GM12878 (cell line): Measurements from ENCODE around the gene MGAT2. TPM values are rescaled to one million over a fixed set of nuclear protein-coding genes. Genes with fewer than 3 reads are reported as not detected.

ENCODE experiments used
- ATAC-seq: fragments of 200-7000 bp; cut with Tn5 transposase; 3 replicates; pipeline ENCODE4 v1.9.1; 2020; ENCODE audit warnings: mild to moderate bottlenecking, moderate library complexity
- BruUV-seq: library from RNA; stranded (reverse); fragments of 400-500 nt; replicated peaks from 2 replicates; lab custom pipeline; 2021; lab: Mats Ljungman, UMichigan
- CTCF ChIA-PET: fragments of 300-600 bp; sonication (Branson Sonifier 250); formaldehyde crosslinking; extraction: SDS; loops from one replicate; lab custom pipeline; 2021; ENCODE audit warnings: inconsistent platforms; lab: Yijun Ruan, JAX
- POLR2A ChIA-PET: fragments of 350-600 bp; formaldehyde crosslinking; extraction: SDS; loops from one replicate; lab custom pipeline; 2021; ENCODE audit warnings: inconsistent platforms; lab: Charles Lee
- RAD21 ChIA-PET: fragments of 300-600 bp; sonication (Branson Sonifier 250); formaldehyde crosslinking; loops from one replicate; lab custom pipeline; 2023; ENCODE audit warnings: antibody characterized with exemption; ENCODE audit not compliant: unreplicated experiment; lab: Charles Lee
- SMC1A ChIA-PET: fragments of 300-600 bp; sonication (Branson Sonifier 250); formaldehyde crosslinking; loops from one replicate; lab custom pipeline; 2023; ENCODE audit not compliant: unreplicated experiment, uncharacterized antibody; lab: Charles Lee
- DNase-seq: peaks from one replicate; pipeline ENCODE4 v3.0.0-alpha.2; 2011; ENCODE audit warnings: low read depth, low spot score
- FAIRE-seq: peaks from 3 replicates; lab custom pipeline; 2011; peaks lifted over from hg19 to GRCh38; lab: Jason Lieb, UNC
- H2AFZ ChIP-seq: 2 replicates; pipeline ENCODE4 v1.6.0; 2011; ENCODE audit warnings: low read depth, low read length, control low read depth; ENCODE audit not compliant: control insufficient read depth
- H3K27ac ChIP-seq: 2 replicates; pipeline ENCODE4 v1.5.1; 2011; ENCODE audit warnings: control low read depth; ENCODE audit not compliant: control insufficient read depth, insufficient read depth
- H3K27me3 ChIP-seq, 2 experiments: replicated peaks in 1 of 2; 2 replicates each; pipeline versions ENCODE4 v1.6.0 to v1.6.1; 2011; ENCODE audit warnings: low read length in 1 of 2; ENCODE audit not compliant: control insufficient read depth in 2 of 2, insufficient read depth in 2 of 2
- H3K36me3 ChIP-seq, 2 experiments: 2 replicates each; pipeline ENCODE4 v1.5.1; 2011; ENCODE audit warnings: low read length in 1 of 2; ENCODE audit not compliant: control insufficient read depth in 2 of 2, insufficient read depth in 2 of 2
- H3K4me1 ChIP-seq: 2 replicates; pipeline ENCODE4 v1.6.1; 2011; ENCODE audit warnings: mild to moderate bottlenecking, low read length, moderate library complexity, mixed read lengths; ENCODE audit not compliant: control insufficient read depth, insufficient read depth
- H3K4me2 ChIP-seq: 2 replicates; pipeline ENCODE4 v1.6.0; 2011; ENCODE audit warnings: control low read depth; ENCODE audit not compliant: control insufficient read depth, insufficient read depth
- H3K4me3 ChIP-seq: fragments of 200-600 bp; sonication (generic); 2 replicates; pipeline ENCODE4 v1.5.1; 2016
- H3K79me2 ChIP-seq: 2 replicates; pipeline ENCODE4 v1.6.0; 2011; ENCODE audit warnings: low read length; ENCODE audit not compliant: control insufficient read depth, insufficient read depth
- H3K9ac ChIP-seq: 2 replicates; pipeline ENCODE4 v1.8.0; 2011; ENCODE audit warnings: low read length, control low read depth, mixed read lengths; ENCODE audit not compliant: control insufficient read depth, insufficient read depth
- H3K9me3 ChIP-seq: replicated peaks from 3 replicates; pipeline ENCODE4 v1.5.1; 2011; ENCODE audit warnings: mild to moderate bottlenecking, low read length; ENCODE audit not compliant: control insufficient read depth, insufficient read depth
- H4K20me1 ChIP-seq: 2 replicates; pipeline ENCODE4 v1.6.0; 2011; ENCODE audit not compliant: control insufficient read depth, insufficient read depth
- BCL11A ChIP-seq: IDR thresholded peaks from 2 replicates; pipeline ENCODE4 v1.6.1; 2011; ENCODE audit warnings: low read depth, low read length
- DPF2 ChIP-seq: fragments of 450-650 bp; IDR thresholded peaks from 2 replicates; pipeline ENCODE4 v1.6.1; 2017; ENCODE audit warnings: mild to moderate bottlenecking
- JUNB ChIP-seq: IDR thresholded peaks from 2 replicates; pipeline ENCODE4 v1.6.1; 2016; ENCODE audit warnings: antibody characterized with exemption, mild to moderate bottlenecking
- NFIC ChIP-seq: IDR thresholded peaks from 2 replicates; pipeline ENCODE4 v1.6.1; 2012; ENCODE audit warnings: low read depth, mild to moderate bottlenecking, inconsistent platforms, low read length, moderate library complexity
- POU2F2 ChIP-seq: IDR thresholded peaks from 3 replicates; pipeline ENCODE4 v1.6.1; 2011; ENCODE audit warnings: low read depth, mild to moderate bottlenecking, low read length, borderline replicate concordance
- SMAD5 ChIP-seq: IDR thresholded peaks from 2 replicates; pipeline ENCODE4 v1.6.1; 2016; ENCODE audit warnings: antibody characterized with exemption, low read depth
- WGBS: methylation state at CpG from one replicate; pipeline ENCODE4 v1.1.6; 2016; ENCODE audit warnings: low lambda C conversion rate; ENCODE audit not compliant: insufficient replicate concordance, insufficient coverage; ENCODE audit errors: missing lambda C conversion rate; 5-methylcytosine and 5-hydroxymethylcytosine counted together
- in situ Hi-C: fragments of 300-500 bp; cut with MboI; formaldehyde crosslinking; loops from 9 replicates; pipeline ENCODE4 v1.14.3; 2018; ENCODE audit warnings: mixed read lengths
- intact Hi-C: fragments of 100-400 bp; cut with micrococcal nuclease; formaldehyde crosslinking; loops from one replicate; pipeline ENCODE4 v1.14.2; 2022; ENCODE audit not compliant: unreplicated experiment
- polyA plus RNA-seq, 11 experiments: library from polyadenylated mRNA; depleted of rRNA in 4 of 11; unstranded in 6 of 11; stranded (reverse) in 5 of 11; fragments of >200 nt; fragmentation: Nextera tagmentation in 4 of 11; fragmentation: Illumina TruSeq in 1 of 11; extraction: Ambion mirVana in 4 of 11; extraction: Trizol in 1 of 11; gene quantifications; 1 replicate in 1 of 11; 2 replicates in 10 of 11; pipeline versions ENCODE4 v1.2.1 to v1.2.3, GENCODE V29; 2011 to 2016; ENCODE audit warnings: inconsistent platforms in 2 of 11, missing spikeins in 2 of 11, low read depth in 1 of 11
- total RNA-seq, 4 experiments: library from RNA; depleted of rRNA in 3 of 4; stranded (reverse); fragments of >200 nt in 3 of 4; fragmentation: Illumina TruSeq in 1 of 4; extraction: Trizol in 1 of 4; gene quantifications; 2 replicates each; pipeline versions ENCODE4 v1.2.1 to v1.2.3, GENCODE V29; 2013 to 2021
- TF ChIP-seq, protein P1 (sequence below): fragments of 450-650 bp; IDR thresholded peaks from 2 replicates; pipeline ENCODE4 v1.6.1; 2017; ENCODE audit warnings: mild to moderate bottlenecking, moderate library complexity

MGAT2 gene
- total and polyA plus RNA-seq, 10 of the 15 experiments (the other 5 are each of a cell fraction or from before 2014, with no cell fraction given) = 0.03 to 51.8 (median 38.0) TPM; not detected in 1

DNA sequence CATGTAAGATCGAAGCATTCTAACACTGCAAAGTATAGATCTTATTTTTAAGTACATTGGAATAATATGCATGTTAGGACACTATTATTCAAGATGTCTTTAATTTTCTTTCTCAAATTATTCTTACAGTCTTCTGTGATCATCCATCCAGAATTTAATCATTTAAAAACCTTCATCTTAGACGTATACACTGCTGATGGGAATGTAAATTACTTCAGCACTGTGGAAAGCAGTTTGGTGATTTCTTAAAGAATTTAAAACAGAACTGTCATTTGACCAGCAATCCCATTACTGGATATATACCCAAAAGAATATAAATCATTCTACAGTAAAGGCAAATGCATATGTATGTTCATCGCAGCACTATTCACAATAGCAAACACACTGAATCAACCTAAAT is 31.2 kb upstream of the MGAT2 start (continued):
- TF ChIP-seq DPF2 = no peak
- TF ChIP-seq SMAD5 = no peak
- TF ChIP-seq BCL11A = no peak

DNA sequence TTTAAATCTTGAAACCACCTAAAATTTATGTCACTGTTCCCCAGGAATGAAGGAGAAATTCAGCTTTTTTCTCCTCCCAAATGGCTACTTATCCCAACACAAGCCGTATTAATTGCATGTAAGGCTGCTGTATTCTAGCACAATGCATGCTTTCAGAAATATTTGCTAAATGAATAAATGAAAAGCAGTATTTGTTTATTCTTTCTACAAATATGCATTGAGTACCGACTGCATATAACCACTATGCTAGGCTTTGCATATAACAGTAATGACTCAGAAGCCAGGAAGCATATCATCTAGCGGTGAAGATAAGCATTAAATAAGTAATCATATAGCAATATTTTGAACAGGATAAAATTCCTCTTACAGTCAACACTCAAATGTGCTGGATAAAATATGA is 27.6 kb upstream of the MGAT2 start:
- POLR2A ChIA-PET = interaction anchor here (6.7 kb wide), 1 partner anchor 7 kb away, joined by 62 read pairs; the partner anchor contains the start of gene RPS29
- ATAC-seq (no peak), DNase-seq (no peak), FAIRE-seq (no peak)
- H2AFZ ChIP-seq = 0 out of 2 replicates have a peak overlapping the region, but pooled peaks have one; percentile 9
- SMC1A ChIA-PET = no interaction called here
- intact Hi-C loops (no loop called here), in situ Hi-C loops (no loop called here)
- 4% methylated on average over 3 of the region's 3 CpGs for WGBS
- RAD21 ChIA-PET = interaction anchor here (1.8 kb wide), 1 partner anchor 35 kb away, joined by 4 read pairs; no protein-coding TSS in a partner anchor
- 0 out of 2 replicates have a peak overlapping the region, but pooled peaks have one; percentile 11 for H3K4me3 ChIP-seq
- BruUV-seq = no TSS peak
- H3K27me3 ChIP-seq = no peaks in the 10 kb centered on the region
- peaks cover 10% of the 10 kb centered on the region for H3K79me2 ChIP-seq
- H3K36me3 ChIP-seq = no peaks in the 10 kb centered on the region
- H4K20me1 ChIP-seq = no peaks in the 10 kb centered on the region
- no peak overlapping the region for H3K9ac ChIP-seq
- H3K27ac ChIP-seq = no peak overlapping the region; the same call in 1 of the 2 replicates
- CTCF ChIA-PET = interaction anchor here (0.9 to 2.6 kb wide), 2 partner anchors 39 to 131 kb away, joined by 4 to 9 read pairs; no protein-coding TSS in a partner anchor
- peaks cover 17% of the 10 kb centered on the region for H3K4me1 ChIP-seq
- peak; percentile 55; the same call in 1 of the 3 replicates for TF ChIP-seq POU2F2
- TF ChIP-seq, protein P1, sequence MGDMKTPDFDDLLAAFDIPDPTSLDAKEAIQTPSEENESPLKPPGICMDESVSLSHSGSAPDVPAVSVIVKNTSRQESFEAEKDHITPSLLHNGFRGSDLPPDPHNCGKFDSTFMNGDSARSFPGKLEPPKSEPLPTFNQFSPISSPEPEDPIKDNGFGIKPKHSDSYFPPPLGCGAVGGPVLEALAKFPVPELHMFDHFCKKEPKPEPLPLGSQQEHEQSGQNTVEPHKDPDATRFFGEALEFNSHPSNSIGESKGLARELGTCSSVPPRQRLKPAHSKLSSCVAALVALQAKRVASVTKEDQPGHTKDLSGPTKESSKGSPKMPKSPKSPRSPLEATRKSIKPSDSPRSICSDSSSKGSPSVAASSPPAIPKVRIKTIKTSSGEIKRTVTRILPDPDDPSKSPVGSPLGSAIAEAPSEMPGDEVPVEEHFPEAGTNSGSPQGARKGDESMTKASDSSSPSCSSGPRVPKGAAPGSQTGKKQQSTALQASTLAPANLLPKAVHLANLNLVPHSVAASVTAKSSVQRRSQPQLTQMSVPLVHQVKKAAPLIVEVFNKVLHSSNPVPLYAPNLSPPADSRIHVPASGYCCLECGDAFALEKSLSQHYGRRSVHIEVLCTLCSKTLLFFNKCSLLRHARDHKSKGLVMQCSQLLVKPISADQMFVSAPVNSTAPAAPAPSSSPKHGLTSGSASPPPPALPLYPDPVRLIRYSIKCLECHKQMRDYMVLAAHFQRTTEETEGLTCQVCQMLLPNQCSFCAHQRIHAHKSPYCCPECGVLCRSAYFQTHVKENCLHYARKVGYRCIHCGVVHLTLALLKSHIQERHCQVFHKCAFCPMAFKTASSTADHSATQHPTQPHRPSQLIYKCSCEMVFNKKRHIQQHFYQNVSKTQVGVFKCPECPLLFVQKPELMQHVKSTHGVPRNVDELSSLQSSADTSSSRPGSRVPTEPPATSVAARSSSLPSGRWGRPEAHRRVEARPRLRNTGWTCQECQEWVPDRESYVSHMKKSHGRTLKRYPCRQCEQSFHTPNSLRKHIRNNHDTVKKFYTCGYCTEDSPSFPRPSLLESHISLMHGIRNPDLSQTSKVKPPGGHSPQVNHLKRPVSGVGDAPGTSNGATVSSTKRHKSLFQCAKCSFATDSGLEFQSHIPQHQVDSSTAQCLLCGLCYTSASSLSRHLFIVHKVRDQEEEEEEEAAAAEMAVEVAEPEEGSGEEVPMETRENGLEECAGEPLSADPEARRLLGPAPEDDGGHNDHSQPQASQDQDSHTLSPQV = no peak
- TF ChIP-seq NFIC = 0 out of 2 replicates have a peak, but pooled peaks have one; percentile 28
- peak; percentile 23; the same call in 1 of the 2 replicates for TF ChIP-seq JUNB
- H3K9me3 ChIP-seq = no peaks in the 10 kb centered on the region
- peak overlapping the region; percentile 21 for H3K4me2 ChIP-seq
